Fibroblast of skin of right quadriceps (primary cell): Measurements from ENCODE around the gene DPP8.
"Not testable (repeated sequence)": the region's sequence is repeated elsewhere in the genome, so short reads cannot be mapped to it uniquely, and the experiment has no call there.

ENCODE experiments used
- DNase-seq: peaks from one replicate; pipeline ENCODE4 v3.0.0-alpha.2; 2013

DPP8 gene

DNA sequence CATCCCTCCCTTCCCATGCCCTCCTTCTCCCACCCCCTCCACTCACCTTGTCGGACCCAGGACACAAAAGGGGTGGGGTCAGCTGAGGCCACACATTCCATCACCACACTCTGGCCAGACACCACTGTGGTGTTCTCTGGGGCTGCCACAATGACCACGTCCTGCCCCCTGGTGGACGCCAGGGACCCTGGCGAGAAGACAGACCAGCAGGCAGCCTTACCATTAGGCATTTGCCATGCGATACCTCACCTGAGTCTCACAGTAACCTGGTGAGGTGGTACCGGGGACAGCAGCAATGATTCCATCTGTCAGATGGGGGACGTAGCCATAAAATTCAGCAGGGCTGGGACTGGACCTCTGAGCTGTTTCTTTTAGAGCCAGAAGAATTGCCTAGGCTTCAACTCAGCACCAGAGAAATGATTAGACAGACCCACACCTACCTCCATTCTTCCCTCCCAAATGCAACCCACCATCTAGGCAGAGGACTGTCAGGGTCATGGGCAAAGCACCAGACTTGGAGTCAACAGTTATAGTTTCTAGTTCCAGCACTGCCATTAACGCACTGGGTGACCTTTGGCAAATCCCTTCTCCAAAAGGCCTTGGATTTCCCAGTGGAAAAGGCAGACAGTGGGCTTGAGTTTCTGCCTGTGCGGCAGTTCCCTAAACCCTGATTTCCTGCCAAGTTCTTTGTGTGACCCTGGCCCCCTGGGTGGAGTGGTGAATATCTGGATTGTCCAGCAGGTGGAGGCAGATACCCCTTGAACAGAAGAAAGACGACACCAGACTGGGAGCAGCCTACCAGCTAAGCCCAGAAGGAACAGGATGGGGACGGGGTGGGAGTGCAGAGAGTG is 116.5 kb downstream of the DPP8 start:
- peak; percentile 80 for DNase-seq

DNA sequence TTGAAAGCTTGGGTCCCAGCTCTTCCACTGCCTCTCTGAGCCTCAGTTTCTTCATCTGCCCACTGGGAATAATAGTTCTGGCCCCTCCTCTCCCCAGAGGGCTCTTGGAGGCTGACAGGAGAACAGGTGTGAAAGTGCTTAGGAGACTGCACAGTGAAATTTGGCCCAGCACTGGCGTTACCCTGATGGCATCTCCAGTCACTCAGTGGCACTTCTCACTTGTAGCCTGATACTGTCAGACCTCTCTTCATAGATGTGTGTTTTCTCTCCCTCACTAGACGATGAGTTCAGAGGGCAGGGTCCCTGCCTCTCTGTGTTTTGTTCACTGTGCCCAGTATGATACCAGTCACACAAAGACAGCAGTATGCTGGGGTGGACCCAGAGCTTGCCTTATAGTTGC is 117.5 kb downstream of the DPP8 start:
- DNase-seq: no peak

DNA sequence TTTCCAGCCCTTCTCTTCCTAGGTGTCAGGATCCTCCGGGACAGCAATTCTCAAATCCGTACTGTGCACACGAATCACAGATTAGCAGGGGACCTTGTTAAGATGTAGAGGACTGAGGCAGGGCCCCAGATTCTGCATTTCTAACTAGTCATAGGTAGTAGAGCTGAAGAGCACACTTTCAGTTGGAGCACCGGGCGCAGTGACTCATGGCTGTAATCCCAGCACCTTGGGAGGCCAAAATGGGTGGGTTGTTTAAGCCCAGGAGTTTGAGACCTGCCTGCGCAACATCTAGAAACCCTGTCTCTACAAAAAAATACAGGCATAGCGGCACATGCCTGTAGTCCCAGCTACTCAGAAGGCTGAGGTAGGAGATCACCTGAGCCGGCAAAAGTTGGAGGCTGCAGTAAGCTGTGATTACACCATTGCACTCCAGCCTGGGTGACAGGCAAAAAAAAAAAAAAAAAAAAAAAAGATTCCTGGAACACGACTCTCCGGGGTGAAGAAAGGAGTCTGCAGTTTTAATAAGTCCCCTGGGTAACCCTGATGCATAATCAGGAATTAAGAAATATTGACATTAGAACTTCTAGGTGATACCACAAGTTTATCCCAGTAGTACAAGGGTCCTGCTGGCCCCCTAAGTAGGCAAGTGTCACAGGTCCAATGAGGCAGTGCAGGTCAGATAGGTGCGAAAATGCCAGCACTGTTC is 118.3 kb downstream of the DPP8 start:
- no peak for DNase-seq

DNA sequence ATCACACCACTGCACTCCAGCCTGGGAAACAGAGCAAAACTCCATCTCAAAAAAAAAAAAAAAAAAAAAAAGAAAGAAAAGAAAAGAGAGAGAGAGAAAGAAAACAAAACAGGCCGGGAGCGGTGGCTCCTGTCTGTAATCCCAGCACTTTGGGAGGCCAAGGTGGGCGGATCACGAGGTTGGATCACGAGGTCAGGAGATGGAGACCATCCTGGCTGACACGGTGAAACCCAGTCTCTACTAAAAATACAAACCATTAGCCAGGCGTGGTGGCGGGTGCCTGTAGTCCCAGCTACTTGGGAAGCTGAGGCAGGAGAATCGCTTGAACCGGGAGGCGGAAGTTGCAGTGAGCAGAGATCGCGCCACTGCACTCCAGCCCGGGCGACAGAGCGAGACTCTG is 119.0 kb downstream of the DPP8 start:
- not testable (repeated sequence) for DNase-seq

DNA sequence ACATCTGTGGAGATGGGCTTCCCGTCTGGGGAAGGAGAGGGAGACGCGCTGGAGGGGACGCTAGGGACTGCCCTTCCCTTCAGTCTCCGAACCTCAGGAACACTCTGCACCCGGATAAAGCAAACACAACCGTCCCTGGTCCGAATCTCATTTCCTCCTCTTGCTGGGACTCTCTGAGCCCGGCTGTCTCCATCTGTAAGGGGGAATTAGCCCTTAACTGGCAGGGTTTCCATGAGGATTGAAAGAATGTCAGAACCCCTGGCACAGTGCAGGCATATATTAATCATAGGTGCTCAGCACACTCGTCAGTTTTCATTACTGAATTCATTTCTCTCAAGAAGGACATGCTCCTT is 120.5 kb downstream of the DPP8 start:
- DNase-seq: no peak

- DNase-seq: no peak
Observed at GRCh38 chr15:65396283-65396964, 121.1 kb downstream of the DPP8 start.

GRCh38 chr15:65395567-65396202 is 121.8 kb downstream of the DPP8 start:
- no peak for DNase-seq

- no peak for DNase-seq
Observed at GRCh38 chr15:65394936-65395335, 122.6 kb downstream of the DPP8 start.

GRCh38 chr15:65394280-65394789 is 123.2 kb downstream of the DPP8 start:
- DNase-seq: no peak

DNA sequence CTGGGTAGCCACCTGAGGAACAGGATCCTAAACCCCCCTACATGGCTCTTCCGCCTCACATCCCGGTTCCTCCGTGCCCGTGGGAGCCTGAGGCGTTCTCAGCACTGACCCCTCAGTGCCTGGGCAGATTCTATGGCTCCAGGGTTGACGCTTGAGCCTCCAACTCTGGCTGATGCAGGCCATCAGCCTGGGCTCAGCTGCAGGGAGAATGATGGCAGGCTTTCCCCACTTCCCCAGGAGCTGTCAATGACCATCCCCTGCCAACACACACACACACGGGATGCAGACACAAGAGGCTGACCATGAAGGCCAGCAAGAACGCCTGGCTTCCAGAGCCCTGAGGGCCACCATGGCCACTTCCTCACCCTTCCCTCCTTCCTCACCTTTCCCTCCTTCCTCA is 123.9 kb downstream of the DPP8 start:
- DNase-seq: no peak

- no peak for DNase-seq
Observed at GRCh38 chr15:65393091-65393490, 124.4 kb downstream of the DPP8 start.
